Stimulated activated CD4-positive, alpha-beta T cell treated with anti-CD3 and anti-CD28 coated beads, Interleukin-2, amount 100 ng/mL, for 4 hours (primary cell): ENCODE results near the gene IPO13.

ENCODE experiments used
- DNase-seq: peaks from one replicate; pipeline ENCODE4 v3.0.0-alpha.2; 2020; ENCODE audit warnings: low read depth

IPO13 gene

DNA sequence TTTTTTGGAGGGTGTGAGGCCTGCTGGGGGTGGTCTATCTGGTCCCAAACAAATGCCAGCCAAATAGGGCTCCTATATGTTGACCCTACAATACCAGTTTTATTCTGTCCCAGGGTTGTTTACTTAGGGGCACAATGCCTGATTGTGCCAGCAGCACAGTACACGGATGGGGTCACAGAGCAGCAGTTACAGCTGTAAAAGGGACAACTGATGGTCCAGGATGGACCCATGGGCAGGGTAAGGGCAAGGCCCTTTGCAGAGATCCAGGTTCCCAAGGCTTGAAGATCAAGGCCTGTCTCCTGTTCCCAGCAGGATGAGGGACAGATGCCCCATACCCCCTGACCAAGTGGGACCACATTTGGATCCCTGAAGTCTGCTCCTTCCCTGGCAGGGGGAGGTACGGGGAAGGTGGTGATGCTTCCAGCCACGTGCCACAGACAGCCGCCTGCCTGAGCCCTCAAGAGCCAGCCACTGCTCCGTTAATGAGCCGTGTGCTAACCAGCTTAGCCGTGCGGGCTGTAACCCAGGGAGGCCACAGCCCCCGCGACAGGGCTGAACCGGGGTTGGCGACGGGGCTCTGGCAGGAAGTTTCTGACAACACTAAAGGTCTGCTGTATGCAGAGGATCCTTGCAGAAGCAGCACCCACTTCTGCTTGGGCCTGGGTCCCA is 66.3 kb downstream of the IPO13 start:
- no peak for DNase-seq

DNA sequence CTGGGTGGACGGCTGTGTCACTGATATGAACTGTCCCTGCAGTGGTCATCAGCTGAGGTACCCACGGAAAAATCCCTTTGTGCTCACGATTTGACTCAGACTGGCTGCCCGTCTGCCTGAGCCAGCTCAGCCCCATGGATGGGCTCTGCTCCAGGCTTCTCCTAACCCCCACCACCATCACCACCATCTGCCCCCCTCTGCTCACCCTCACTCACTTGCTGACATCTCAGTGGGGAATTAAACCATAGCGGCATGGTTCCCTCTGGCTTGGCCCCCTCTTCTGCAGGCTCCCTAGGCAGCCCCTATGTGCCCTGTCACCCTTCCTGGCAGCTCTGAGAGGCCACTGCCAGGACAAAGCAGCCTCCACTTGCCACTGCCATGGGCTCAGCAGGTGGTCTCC is 67.2 kb downstream of the IPO13 start:
- no peak for DNase-seq

DNA sequence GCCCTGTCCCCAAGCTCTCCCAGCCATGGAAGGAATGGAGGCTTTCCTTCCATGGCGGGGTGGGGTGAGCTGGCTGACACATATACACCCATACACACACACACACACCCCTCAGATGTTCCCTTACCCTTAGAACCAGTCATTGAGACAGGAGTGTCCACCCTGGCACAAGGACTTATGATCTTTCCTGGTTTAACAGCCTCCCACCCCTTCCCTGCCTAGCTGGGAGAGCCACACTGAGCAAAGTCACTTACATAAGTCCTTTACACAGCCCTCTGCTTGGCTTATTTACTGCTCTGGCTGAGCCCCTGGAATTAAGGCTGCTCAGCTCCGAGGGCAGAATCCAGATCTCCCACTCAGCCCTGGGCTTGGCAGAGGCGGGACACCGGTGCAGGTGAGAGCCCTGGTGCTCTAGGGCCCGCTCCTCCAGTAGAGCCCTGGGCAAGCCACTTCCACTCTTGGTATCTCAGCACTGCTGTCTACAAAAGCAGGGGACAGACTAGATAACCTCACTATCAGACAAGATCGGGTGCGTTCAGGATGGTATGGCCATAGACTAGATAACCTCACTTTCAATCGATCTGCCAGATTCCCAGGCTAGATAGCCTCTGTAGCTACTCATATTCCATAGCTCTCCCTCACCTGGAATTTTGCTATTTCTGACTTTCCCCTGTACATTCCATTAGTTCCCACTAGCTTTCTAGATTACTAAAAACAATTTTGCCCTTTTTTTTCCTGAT is 67.8 kb downstream of the IPO13 start:
- DNase-seq, result no peak

GRCh38 chr1:44015206-44015605 is 68.5 kb downstream of the IPO13 start:
- no peak for DNase-seq

- no peak for DNase-seq
Observed at GRCh38 chr1:44016041-44016889, 69.5 kb downstream of the IPO13 start.

GRCh38 chr1:44016890-44017400 is 70.2 kb downstream of the IPO13 start:
- no peak for DNase-seq
